HG03280 (cell line): ENCODE measurements around the gene TRIM47.
A peak's percentile ranks its signal among the peaks of the same experiment; 100 is the strongest.
"Not testable (repeated sequence)": the region's sequence is repeated elsewhere in the genome, so short reads cannot be mapped to it uniquely, and the experiment has no call there.

Experiments
- ATAC-seq: cut with Tn5 transposase; IDR thresholded peaks from one replicate; pipeline ENCODE4 v1.9.1; 2021; ENCODE audit warnings: mild to moderate bottlenecking, moderate library complexity; ENCODE audit not compliant: unreplicated experiment

TRIM47 gene

DNA sequence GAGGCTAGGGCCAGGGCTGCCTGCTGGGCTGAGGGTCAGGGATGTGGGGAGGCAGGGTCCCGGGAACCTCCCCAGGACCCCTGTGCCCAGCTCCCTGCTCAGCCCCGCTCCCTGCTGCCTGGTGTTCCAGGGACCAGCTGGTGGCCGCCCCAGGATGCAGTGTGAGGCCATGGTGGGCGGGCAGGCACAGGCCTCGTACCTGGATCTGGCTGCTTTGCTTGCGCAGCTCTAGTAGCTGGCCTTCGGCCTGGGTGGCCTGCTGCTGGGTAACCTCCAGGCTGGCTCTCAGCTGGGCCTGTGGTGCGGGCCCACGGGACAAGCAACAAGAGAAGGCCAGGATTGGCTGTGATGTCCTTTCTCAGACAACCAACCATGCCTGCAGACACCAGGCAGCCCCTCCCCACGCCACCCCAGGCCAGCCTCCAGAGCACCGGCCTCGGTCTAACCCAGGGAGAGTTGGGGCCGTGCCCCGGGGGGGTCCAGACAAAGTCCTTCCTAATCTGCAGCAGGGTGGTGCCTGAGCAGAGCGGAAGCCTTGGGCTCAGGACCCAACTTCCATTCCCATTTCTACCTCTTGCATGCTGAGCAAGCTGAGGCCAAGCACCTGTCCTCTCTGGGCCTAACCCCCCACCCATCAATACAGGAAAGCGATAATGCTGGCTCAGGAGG lies 14.3 kb upstream of the TRIM47 start:
- no peak for ATAC-seq

DNA sequence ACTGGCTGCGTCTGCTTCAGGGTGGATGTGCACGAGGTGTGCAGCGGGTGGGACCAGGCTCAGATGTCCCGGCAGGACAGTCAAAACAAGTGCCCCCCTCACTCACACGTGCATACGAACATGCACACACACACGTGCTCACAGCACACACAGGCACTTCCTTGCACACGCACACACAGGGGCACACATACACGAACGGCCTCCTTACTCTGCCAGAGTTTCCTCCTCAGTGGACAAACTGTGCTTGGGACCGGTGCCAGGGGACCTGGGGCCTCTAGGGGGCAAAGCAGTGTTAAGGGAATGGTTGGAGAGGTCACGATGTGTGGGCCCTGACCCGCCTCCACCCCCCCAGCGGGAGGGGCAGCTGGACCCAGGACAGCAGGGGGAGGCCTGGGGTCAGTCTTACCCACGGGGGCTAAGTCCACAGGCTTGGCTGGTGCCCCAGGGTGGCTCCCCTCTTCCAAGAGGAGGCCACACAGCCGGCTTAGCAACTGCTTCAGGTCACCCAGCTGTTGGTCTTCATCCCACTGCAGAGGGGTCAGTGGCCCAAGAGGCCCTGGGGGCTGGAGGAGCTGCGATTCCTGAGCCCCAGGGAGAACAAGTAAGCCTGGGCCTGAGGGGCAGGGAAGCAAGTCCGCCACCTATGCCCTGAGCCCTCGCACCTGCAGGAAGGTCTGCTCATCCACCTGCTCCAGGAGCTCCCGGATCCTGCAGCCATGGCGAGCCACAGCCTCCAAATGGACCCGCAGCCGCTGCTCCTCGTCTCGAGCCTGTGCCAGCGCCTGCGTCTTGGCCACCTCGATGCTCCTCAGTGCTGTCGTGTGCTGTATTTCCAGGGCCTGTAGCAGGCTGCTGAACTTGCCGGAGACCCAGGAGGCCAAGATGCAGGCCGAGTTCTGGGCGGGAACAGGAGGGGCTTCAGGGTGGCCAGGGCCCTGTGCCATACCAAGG lies 13.5 kb upstream of the TRIM47 start:
- no peak for ATAC-seq

DNA sequence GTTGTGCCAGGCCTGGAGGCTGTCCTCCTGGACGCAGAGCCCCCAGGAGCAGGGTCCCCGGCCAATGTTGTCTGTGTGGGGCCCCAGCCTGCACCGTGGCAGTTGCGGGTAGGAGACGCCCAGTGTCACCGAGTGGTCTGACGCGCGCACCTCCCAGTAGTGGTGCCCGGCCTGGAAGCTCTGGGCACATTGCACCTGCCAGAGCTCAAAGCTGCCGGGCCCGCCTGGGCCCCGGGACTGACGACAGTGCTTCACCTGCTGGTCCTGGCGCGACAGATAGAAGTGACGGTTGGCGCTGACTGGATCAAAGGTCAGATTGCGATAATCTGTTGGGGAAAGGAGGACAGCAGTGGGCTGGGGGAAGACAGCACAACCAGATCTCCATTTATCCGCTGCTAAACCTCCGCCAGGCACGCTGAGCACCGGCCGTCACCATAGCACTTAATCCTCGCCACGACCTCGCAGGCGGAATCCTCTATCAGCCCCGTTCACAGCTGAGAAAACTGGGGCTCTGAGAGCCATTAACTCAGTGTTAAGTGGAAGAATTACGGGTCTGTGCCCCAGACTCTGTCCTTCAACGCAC lies 12.7 kb upstream of the TRIM47 start:
- no peak for ATAC-seq

DNA sequence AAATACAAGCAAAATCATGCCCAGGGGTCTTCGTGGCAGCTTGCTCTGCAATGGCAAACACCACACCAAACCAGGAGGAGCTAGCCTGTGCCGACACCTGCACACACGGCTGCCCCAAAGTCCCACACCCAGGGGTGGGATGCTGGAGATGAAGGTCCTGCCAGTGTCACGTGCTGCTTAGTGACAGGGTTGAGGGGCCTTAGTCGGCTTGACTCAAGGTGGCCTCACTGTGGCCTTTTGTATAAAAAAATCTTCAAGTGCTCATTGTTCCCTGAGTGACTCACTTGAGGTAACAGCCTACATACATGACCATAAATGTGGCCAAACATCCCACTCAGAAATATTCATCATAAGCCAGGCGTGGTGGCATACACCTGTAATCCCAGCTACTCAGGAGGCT lies 11.1 kb upstream of the TRIM47 start:
- ATAC-seq: no peak

DNA sequence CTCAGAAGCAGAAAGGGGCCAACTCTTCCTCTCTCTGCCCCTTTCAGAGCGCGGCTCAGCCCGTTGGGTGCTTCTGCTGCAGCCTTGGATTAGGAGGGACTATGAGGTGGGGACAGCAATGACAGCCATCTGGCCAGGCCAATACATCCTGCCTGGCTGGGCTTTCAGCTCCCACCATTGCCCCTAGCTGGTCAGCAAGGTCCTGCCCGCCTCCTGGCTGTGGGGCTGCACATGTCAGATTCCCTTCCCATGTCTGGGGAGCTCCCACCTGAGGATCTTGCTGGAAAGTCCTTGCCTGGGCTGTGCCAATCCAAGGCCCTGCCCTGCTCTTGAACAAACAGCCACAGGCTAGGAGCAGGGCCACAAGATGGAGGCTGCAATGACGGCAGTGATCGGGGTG lies 10.1 kb upstream of the TRIM47 start:
- ATAC-seq: no peak

DNA sequence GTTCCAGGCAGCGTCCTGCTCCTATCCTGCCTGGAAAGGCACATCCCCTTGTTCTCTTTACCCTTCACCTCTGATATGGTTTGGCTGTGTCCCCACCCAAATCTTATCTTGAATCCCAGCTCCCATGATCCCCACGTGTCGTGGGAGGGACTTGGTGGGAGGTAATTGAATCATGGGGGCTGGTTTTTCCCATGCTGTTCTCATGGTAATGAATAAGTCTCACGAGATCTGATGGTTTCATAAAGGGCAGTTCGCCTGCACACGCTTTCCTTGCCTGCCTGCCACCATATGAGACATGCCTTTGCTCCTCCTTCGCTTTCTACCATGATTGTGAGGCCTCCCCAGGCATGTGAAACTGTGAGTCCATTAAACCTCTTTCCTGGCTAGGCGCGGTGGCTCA lies 7.5 kb upstream of the TRIM47 start:
- not testable (repeated sequence) for ATAC-seq

DNA sequence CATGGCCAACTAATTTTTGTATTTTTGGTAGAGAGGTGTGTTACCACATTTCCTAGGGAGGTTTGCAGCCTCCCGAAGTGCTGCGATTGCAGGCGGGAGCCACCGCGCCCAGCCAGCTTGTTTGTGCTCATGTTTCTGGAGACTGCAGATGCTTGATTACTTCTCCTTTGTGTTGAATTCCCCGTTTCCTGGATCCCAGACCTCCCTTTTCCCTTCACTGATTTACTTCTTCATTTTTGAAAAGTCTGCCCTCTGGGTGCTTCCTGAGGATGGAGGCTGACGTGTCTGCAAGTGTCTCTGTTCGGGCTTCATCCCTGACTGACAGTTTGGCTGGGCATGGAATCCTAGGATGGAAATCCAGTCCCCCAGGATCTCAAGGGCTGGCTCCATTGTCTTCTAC lies 7.0 kb upstream of the TRIM47 start:
- no peak for ATAC-seq

DNA sequence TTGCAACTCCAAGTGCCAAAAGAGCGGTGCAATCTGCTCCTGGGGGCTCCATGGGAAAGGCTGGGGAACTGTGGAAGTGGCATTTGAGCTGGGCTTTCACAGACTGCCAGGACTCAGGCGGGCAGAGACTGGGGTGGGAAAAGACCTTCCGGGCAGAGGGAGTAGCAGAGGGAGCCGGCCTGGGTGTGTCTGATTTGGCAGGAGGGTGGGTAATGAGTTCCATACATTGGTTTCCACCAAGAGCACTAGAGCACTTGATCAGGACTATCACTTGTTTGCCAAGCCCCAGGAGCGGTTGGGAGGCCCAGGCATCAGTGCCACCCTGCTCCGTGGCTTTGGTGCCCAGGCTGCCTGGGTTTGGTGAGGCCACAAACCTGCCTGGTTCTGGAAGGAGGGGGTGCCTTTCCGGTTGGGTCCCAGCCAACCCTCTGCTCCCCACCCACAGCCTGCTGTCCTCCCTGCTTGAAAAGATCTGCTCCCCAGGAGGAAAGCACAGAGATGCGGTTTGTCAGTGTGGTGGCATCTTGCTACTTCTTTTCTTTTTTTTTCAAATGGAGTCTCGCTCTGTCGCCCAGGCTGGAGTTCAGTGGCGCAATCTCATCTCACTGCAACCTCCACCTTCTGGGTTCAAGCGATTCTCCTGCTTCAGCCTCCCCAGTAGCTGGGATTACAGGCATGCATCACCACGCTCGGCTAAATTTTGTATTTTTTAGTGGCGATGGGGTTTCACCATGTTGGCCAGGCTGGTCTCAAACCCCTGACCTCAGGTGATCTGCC lies 3.5 kb upstream of the TRIM47 start:
- ATAC-seq: no peak

DNA sequence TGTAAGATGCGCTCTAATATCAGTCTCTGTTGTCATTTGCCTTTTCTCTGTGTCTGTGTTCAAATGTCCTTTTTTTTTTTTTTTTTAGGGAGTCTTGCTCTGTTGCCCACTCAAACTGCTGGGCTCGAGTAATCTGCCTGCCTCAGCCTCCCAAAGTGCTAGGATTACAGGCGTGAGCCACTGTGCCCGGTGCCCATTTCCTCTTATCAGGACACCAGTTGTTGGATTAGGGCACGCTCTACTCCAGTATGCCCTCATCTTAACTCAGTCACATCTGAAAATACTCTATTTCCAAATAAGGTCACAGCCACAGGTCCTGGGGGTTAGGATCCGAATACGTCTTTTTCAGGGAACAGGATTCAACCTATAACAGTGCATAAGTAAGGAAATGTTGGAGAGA lies 1.9 kb upstream of the TRIM47 start:
- ATAC-seq: no peak

DNA sequence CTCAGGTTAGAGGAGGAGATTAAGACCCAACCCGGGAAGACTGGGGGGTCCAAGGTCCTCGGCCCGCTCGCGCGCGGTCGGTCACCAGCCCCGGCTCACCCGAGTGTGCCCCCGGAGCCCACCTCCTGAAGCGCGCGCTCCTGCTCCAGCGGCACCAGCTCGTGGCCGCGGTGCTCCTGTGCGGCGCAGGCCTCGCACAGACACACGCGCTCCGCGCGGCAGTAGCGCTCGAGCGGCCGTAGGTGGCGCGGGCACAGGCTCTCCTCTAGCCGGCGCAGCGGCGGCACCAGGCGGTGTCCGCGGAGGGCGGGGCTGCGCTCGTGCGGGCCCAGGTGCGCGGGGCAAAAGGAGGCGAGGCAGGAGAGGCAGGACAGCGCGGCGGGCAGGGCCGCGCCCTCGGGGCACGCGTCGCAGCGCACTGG lies 618 bp downstream of the TRIM47 start:
- peak; percentile 73 for ATAC-seq

DNA sequence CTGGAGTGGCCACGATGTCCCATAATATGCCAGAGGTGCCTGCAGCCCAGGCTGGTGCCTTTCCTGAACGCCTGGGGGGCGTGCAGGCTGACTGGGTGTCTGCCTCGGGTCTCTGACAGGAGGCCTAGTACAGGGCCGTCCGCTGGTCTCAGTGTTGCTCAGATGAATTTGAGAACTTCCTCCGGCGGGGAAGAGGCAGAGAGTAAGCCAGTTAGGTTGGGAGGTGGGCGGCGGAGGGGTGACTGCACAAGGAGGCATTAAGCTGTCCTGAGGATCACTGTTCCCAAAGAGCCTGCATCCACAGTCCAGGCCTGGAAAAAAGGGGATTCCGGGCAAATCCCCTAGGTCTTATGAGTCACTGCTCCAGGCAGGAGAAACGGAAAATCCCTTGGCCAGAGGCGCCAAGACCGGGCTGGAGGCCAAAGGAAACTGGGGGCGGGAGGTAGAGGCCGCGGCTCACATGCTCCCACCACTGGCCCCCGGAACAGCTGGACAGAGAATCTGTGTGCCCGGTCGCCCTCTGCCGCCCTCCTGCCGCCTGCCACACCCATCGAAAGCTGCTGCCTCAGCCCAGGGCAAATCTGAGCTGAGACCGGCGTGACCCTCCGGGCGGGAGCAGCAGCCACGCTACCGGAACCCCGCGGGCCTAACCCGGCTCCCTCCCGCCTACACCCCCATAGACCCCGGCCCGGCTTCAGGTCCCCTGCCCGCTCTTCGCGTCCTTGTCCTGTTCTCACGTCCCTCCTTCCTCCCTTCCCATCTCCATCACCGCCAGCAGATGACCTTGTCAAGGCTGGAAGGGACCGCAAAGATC lies 1.2 kb downstream of the TRIM47 start:
- peak; percentile 9 for ATAC-seq

DNA sequence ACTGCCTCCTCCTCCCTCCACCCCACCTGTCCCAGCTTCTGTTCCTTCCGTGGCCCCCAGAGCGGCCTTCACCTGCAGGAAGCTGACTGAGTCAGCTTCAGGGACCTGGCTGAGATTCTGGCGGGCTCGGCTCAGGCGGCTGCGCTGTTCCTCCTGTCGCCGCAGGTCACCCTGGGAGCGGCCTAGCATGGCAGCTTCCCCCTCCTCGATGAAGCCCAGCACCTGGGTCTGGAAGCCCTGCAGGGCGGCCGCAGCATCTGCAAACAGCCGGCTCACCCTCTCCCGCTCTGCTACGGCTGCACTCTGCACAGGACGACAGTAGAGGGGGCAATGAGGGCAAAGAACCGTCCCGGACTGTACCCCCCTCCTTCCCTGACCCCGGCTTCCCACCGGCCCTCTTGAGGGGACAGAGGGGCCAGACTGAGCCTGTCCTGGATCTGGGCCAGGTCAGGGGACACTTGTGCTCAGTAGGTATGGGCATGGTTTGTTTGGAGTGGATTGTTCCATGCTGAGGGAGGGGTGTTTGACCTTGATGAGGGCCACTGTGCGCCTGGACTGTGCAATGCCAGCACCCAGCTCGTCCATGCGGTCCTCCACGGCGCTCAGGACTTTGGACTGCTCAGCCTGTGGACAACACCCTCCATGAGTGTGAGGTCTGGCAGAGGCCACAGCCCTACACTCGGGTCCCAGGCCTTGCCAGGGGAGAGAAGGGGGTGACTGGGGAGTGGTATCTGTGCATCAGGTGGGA lies 2.0 kb downstream of the TRIM47 start:
- ATAC-seq: no peak

DNA sequence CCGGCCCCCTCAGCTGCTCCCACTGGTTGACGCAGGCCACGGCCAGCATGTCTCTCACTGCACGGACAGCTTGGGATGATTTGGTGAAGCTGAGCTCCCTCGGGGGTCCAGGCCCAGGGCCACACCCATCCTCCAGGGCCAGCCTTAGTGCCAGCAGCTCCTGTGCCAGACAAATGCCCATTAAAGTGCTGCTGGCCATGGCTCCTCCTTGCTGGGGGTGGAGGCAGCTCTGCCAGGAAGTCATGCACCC lies 2.5 kb downstream of the TRIM47 start:
- ATAC-seq: no peak

DNA sequence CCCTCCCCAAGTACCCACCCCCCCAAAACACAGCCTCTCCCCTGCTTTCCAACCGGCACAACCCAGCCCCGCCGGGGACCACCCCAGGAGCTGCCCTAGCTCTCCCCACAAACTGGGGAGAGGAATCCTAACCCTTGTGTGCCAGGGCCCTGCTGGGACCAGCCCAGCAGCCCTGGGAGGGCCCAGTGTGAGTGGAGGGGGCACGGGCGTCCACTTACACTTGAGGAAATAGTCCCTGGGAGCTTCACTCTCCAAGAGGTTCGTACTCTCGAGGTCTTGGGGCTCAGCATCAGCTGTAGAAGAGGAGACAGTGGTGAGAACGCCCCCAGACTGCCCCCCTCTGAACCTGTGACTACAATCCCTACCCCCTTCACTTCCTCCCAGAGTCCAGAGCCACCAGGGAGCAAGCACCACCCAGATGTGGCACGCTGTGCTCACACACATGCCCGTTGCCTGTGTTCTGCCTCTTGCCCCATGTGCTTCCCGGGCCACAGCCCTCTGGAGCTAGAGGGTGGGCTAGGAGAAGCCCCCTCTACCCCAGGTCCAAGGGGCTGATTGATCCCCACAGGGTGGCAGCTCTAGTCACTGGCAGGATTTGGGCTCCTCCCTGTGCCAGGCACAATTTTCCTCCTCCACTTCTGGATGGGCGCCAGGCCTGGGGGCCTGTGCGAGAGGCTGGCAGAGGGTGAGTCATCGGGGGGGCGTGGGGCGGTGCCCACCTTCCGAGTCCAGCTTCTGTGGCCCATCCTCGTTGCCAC lies 3.0 kb downstream of the TRIM47 start:
- ATAC-seq: no peak

DNA sequence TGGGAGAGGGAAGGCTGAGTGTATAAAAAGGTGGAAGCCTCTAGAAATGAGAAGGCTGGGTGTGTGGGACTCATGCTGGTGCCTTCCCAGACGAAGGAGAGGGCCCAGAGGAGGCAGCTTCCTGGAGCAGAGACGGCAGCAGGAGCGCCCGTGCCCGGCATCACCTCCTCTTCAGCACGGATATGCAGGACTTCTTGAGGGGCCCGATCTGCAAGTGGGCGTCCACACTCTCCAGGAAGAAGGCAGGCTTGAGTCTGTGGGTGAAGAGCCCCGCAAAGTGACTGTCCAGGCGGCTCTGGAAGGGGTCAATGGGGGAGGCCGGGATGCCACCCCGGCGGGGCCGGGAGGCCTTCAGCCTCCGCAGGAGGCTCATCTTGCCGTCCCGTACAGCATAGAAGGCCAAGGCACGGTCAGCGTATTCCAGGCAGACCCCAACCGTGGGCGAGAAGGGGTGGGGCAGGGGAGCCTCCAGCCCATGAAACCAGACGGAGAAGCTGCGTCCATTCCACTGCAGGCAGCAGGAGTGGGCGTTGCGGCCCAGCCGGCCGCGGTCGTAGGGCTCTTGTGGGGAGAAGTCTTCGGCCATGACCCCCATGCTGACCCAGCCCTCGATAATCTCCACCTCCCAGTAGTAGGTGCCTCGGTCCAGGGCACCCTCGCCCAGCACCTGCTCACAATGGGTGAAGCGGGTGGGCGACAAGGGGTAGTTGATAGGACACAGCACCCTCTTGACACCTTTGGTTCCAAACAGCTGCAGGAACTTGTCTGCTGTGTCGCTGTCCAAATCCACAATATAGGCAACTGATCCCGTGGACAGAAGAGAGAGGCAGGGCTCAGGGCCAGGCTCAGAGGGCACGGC lies 3.8 kb downstream of the TRIM47 start:
- ATAC-seq: no peak

DNA sequence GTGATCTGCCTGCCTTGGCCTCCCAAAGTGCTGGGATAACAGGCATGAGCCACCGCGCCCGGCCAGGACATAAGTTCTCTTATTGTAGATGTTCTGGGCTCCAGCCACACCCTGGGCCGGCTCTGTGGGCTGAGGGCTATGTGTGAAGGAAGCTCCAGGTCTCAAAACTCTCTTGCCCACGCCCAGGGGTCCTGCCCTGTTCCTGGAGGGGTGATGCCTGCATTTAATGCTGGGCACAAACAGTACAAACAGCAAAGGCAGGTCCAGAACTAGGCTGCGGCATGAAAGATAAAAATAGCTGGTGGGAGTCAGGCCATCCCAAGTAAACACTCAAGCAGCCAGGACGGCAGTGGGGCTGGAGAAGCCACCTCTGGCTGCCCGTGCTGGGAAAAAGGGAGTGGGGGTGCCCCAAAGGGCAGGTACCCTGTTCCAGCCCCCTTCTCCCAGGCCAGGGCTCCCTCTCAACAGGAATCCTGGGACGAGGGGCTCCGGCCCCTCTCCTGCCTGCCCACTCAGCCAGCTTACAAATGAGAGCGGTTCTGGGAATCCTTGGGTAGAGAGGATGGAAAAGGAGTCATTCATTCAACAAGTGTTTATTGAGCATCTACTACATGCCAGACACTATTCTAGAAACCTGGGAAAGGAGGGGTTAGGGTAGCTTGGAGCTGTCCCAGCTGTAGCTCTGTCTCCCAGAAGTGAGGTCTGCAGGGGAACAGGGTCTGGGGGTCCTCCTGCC lies 4.6 kb downstream of the TRIM47 start:
- ATAC-seq: no peak
